NK-92 treated with Interleukin-12 subunit alpha and Interleukin-12 subunit beta, amount 100 ng/mL, for 24 hours (cell line): ENCODE results near the gene DGKB.

Source experiments
- DNase-seq: peaks from one replicate; lab custom pipeline; 2025; lab: John Stamatoyannopoulos, UW

Gene DGKB

GRCh38 chr7:14381936-14382335 is 520.6 kb downstream of the DGKB start:
- no peak for DNase-seq

GRCh38 chr7:14381306-14381705 is 521.2 kb downstream of the DGKB start:
- no peak for DNase-seq

GRCh38 chr7:14380881-14381280 is 521.7 kb downstream of the DGKB start:
- no peak for DNase-seq

DNA sequence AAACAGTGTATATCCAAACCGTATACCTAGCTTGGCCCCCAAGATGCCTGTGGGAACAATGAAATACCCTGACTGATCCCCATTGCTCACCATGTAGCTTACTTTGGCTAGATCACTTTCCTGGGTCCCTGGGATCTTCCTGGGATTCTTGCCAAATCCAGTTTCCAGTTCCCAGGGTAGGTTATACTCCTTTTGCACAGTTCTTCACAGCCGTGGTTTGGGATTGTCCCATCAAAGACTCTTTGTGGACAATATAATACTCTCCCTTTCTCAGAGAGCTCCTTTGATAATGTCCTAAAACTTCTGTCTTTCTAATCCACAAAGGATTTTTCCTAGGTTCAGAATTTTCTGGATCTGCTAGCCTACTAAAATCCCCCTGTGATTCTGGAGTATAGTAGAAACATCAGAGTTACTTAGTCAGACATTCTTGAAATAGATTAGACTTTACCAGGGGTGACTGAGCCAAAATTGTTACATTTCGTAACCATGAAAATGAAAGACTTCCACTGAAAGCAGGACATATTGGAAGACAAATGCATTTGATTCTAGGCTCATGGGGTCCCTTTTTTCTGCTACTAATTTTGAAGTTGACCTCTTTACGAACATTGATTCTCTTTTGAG is 524.8 kb downstream of the DGKB start:
- no peak for DNase-seq

- no peak for DNase-seq
Observed at GRCh38 chr7:14376711-14377110, 525.8 kb downstream of the DGKB start.

GRCh38 chr7:14375998-14376397 is 526.6 kb downstream of the DGKB start:
- DNase-seq = no peak

GRCh38 chr7:14374336-14374735 is 528.2 kb downstream of the DGKB start:
- no peak for DNase-seq

DNA sequence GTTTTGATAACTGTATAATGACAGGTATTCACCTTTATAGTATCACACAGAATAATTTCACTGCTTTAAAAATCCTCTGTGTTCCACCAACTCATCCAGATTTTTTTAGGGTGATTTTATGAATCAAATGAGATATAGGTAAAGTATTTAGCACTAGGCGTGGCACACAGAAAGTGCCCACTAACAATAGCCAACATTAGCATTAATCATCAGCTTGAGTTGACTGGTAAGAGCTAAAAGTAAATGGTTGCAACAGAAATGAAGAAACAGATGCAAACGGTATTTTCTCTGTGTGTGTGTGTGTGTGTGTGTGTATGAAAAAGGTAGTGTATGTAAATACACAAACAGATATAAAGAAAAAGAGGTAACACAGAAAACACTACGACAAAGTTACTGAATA is 534.3 kb downstream of the DGKB start:
- no peak for DNase-seq

DNA sequence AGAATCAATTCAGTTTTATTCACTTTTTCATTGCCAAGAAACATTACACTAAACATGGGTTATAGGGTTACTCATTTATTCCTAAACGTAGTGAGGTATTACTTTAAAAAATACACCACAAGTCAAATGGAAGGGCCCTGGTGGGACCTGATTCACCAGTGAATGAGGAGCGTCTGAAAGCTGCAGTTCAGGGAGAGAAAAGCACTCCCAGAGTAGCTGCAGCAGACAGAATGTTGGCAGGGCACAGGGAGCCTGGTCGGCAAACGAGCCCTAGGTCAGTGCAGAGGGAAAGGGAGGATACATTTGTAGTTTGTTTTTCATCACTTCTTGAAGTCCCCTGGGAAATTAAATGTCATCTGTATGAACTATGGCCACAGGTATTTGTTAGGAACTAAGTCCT is 551.4 kb downstream of the DGKB start:
- no peak for DNase-seq

DNA sequence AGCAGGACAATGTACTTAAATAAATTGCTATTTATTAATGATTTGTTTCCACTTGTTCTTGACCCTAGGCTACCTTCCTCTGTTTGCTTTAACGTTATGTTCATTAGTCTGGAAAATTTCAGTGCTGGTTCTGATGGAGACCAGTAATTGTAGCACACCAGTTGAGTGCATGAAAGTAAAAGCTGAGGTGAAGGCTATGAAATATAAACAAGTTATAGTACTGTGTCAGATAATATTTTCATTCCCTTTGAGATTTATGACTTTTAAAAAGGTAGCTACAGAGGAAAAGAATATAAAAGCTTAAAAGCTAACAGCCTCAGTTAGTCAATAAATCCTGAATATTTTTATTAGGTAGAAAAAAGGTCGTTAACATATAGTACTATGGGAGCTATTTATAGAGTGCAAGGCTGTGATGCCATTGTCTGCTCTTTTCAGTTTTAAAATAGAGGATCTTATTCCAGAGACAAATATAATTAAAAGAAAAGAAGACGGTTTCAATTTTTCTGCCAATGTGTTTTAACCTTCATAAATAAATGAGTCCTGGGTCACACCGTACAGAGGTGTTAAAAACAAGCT is 561.3 kb downstream of the DGKB start:
- no peak for DNase-seq

DNA sequence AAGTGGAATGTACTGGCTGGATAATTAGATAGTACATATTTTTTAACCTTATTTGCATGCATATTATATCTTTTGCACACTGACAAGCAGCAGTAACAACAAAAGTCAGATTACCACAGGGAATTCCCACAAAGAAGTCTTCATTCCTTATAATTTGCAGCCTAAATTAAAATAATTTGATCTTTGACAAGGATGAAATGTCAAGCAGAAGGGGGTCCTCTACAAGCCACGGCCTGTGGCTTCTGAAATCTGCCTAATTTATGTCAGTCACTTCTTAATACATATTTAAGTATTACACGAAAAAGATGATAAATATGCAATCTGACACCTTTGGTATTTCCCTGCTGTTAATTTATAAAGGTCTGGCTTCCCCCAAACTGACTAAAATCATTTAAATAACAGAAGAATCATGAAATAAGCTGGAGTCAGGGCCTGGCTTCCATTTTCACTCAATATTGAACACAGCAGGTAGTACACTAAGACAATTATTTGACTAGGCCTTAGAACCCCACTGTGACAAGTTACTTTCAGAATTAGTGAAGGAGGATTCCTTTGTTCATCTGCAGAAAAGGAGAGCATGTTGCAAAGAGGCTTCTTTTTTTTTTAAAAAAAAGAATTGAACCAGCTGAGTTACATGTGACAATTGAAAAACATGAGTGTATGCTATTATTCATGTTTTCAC is 562.0 kb downstream of the DGKB start:
- no peak for DNase-seq

GRCh38 chr7:14339861-14340260 is 562.7 kb downstream of the DGKB start:
- DNase-seq = no peak

DNA sequence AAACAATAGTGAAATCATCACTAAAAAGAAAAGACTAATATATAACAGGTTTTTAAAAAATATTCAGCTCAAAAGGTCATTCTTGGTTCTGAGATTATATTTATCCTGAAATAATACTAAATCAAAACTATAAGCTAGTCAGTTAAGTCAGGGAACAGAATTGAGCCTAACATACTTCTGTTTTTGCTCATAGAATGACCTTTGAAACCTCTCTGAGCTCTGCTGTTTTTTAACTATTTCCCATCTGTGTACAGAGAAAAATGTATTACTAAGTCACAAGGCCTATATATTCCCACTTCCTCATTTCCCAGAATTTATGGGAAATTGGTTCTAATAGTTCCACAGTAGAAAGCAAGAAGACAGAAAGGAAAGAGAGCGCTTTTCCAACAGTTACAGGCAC is 566.3 kb downstream of the DGKB start:
- no peak for DNase-seq

GRCh38 chr7:14332155-14332554 is 570.4 kb downstream of the DGKB start:
- no peak for DNase-seq

DNA sequence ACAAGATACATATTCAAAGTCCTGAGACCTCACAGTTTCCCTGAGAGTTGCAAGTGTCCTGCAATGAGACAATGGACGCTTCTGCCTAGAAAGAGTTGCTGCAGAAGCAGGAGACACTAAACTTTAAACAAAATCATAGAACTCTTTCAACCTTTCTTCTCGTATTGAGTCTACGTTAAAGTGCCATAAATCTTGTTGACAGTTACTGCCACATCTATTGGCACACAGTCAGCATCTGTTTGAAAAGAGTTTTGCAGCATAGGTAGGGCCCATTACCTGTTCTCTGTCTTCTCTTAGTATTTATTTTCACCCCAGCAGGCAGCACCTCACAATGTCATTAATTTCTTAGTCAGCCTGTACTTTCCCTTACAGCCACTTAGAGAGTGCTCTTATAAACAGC is 577.8 kb downstream of the DGKB start:
- no peak for DNase-seq

- no peak for DNase-seq
Observed at GRCh38 chr7:14322724-14323123, 579.8 kb downstream of the DGKB start.

GRCh38 chr7:14321947-14322346 is 580.6 kb downstream of the DGKB start:
- no peak for DNase-seq

- DNase-seq = no peak
Observed at GRCh38 chr7:14309432-14309831, 593.1 kb downstream of the DGKB start.

GRCh38 chr7:14305233-14305866 is 597.2 kb downstream of the DGKB start:
- no peak for DNase-seq

DNA sequence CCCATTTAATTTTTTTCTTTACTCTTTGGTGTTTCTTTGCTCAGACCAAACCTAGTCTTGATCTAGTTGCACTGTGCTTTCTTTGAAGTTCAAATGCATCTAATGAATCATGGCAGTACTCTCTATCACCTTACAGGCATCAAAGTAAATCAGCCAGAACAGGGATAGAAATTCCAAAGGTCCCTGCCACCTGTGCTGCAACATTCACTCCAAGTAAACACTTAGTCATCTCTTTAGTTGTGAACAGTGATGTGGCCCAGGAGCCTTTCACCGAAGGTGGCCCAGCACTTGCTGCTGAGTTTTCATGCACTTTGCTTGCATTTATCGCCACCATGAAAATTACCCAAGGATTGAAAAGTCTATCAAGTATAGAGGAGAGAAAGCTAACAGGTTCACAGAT is 599.0 kb downstream of the DGKB start:
- no peak for DNase-seq

DNA sequence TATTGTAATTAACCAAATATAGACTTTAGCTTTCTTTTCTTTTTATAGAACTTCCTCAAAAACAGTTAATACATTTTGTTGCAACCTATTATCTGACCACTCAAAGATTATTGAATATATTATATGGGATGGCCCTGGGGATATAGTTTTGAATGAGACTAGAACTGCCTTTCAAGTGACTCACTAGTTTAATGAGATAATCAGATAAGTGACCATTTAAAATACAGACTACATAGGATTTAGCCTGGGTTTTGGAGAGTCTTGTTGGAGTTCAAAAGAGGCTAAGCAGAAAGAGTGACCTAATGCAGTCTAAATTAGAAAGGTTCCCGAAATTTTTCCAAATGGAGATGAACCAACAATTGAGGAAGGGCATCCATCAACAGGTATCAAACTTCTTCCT is 607.9 kb downstream of the DGKB start:
- no peak for DNase-seq

- no peak for DNase-seq
Observed at GRCh38 chr7:14293434-14293833, 609.1 kb downstream of the DGKB start.

DNA sequence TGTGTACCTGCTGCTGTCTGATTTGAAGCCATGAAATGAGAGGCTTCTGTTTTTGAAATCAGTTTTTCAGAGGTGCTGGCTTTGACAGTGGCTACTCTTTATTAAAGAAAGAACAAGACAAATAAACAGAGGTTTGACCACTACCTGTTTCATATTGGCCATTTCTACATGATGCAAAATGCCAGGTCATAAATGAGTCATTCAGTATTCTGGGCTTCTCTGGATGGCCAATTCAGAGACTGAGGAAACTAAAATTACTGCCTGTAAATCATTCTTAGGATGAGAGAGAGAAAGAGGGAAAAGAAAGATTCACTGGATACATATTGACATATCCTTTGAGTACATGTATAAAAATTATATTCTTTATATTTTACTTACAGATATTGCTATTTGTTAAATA is 609.8 kb downstream of the DGKB start:
- no peak for DNase-seq
